HG03060 (cell line): ENCODE data around the gene NDRG3.
"Not testable (repeated sequence)": the region's sequence is repeated elsewhere in the genome, so short reads cannot be mapped to it uniquely, and the experiment has no call there.

Source experiments
- ATAC-seq: cut with Tn5 transposase; IDR thresholded peaks from one replicate; pipeline ENCODE4 v1.9.1; 2021; ENCODE audit warnings: low read depth, moderate number of reproducible peaks; ENCODE audit not compliant: unreplicated experiment

The NDRG3 gene

GRCh38 chr20:36614781-36615557, 130.9 kb downstream of the NDRG3 start:
- ATAC-seq, result no peak

- no peak for ATAC-seq
Observed at GRCh38 chr20:36613974-36614373, 131.9 kb downstream of the NDRG3 start.

- ATAC-seq, result no peak
Observed at GRCh38 chr20:36611625-36612024, 134.3 kb downstream of the NDRG3 start.

GRCh38 chr20:36608388-36608728, 137.5 kb downstream of the NDRG3 start:
- ATAC-seq, result not testable (repeated sequence)

GRCh38 chr20:36607586-36608387, 138.1 kb downstream of the NDRG3 start:
- no peak for ATAC-seq

- no peak for ATAC-seq
Observed at GRCh38 chr20:36606158-36607066, 139.5 kb downstream of the NDRG3 start.

- ATAC-seq, result peak; percentile 79
Observed at GRCh38 chr20:36605399-36606157, 140.3 kb downstream of the NDRG3 start, which contains the start of gene RAB5IF. TSS of gene RAB5IF (plus strand) at chr20:36605779. CDS start at chr20:36605952, 173 bp downstream.

- ATAC-seq, result peak; percentile 24
Observed at GRCh38 chr20:36604952-36605398, 140.9 kb downstream of the NDRG3 start.
